ENCODE results near the gene ATOH8.

GRCh38 chr2:85718885-85719492 lies 34.8 kb upstream of the ATOH8 start:
- TF ChIP-seq CREB1 (CRISPR knock-in tag; IDR thresholded peaks at IDR 0.05) (no peak), ATF2 (CRISPR knock-in tag; IDR thresholded peaks at IDR 0.05; ENCODE audit: borderline replicate concordance, low read depth) (no peak), ELF4 (CRISPR knock-in tag; IDR thresholded peaks at IDR 0.05; ENCODE audit: low read depth) (no peak), HMGA2 (CRISPR knock-in tag; IDR thresholded peaks at IDR 0.05) (no peak)
- TF ChIP-seq, protein P1, sequence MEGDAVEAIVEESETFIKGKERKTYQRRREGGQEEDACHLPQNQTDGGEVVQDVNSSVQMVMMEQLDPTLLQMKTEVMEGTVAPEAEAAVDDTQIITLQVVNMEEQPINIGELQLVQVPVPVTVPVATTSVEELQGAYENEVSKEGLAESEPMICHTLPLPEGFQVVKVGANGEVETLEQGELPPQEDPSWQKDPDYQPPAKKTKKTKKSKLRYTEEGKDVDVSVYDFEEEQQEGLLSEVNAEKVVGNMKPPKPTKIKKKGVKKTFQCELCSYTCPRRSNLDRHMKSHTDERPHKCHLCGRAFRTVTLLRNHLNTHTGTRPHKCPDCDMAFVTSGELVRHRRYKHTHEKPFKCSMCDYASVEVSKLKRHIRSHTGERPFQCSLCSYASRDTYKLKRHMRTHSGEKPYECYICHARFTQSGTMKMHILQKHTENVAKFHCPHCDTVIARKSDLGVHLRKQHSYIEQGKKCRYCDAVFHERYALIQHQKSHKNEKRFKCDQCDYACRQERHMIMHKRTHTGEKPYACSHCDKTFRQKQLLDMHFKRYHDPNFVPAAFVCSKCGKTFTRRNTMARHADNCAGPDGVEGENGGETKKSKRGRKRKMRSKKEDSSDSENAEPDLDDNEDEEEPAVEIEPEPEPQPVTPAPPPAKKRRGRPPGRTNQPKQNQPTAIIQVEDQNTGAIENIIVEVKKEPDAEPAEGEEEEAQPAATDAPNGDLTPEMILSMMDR (IDR thresholded peaks at IDR 0.05): no peak
